Osteoblast (primary cell): ENCODE results near the gene RASSF5. TPM values are rescaled to one million over a fixed set of nuclear protein-coding genes. Genes with fewer than 3 reads are reported as not detected.

Experiments used
- DNase-seq: peaks from one replicate; pipeline ENCODE4 v3.0.0; 2011; ENCODE audit warnings: low spot score, mixed read lengths; ENCODE audit not compliant: insufficient read length; ENCODE audit errors: missing footprints
- H2AFZ ChIP-seq: 2 replicates; pipeline ENCODE4 v1.6.0; 2011; ENCODE audit warnings: mild to moderate bottlenecking, low read length
- H3K27ac ChIP-seq: 2 replicates; pipeline ENCODE4 v1.5.1; 2011; ENCODE audit warnings: mild to moderate bottlenecking, low read depth, low read length, moderate library complexity
- H3K27me3 ChIP-seq: 2 replicates; pipeline ENCODE4 v1.6.0; 2012; ENCODE audit warnings: mild to moderate bottlenecking, control low read depth, inconsistent platforms, low read length, moderate library complexity; ENCODE audit not compliant: insufficient read depth
- H3K36me3 ChIP-seq: 2 replicates; pipeline ENCODE4 v1.5.1; 2011; ENCODE audit warnings: mild to moderate bottlenecking, low read length, control low read depth, moderate library complexity; ENCODE audit not compliant: insufficient read depth
- H3K4me1 ChIP-seq: 2 replicates; pipeline ENCODE4 v1.5.1; 2011; ENCODE audit warnings: mild to moderate bottlenecking, low read length, control low read depth, moderate library complexity; ENCODE audit not compliant: insufficient read depth
- H3K4me2 ChIP-seq: 2 replicates; pipeline ENCODE4 v1.6.0; 2011; ENCODE audit warnings: mild to moderate bottlenecking, low read length; ENCODE audit not compliant: insufficient read depth
- H3K4me3 ChIP-seq: fragments of 200-600 bp; sonication (generic); 3 replicates; pipeline ENCODE4 v1.5.1; 2012; ENCODE audit warnings: mild to moderate bottlenecking, low read length, inconsistent platforms; ENCODE audit not compliant: insufficient read depth
- H3K79me2 ChIP-seq: 2 replicates; pipeline ENCODE4 v1.6.0; 2012; ENCODE audit warnings: mild to moderate bottlenecking, low read length, control low read depth, inconsistent platforms; ENCODE audit not compliant: insufficient read depth
- H3K9me3 ChIP-seq: 2 replicates; pipeline ENCODE4 v1.5.1; 2011; ENCODE audit warnings: low read depth, low read length, control low read depth
- H4K20me1 ChIP-seq: 2 replicates; pipeline ENCODE4 v1.6.0; 2012; ENCODE audit warnings: mild to moderate bottlenecking, low read length, control low read depth; ENCODE audit not compliant: insufficient read depth
- CTCF ChIP-seq: IDR thresholded peaks from 2 replicates; pipeline ENCODE4 v1.5.1; 2011; ENCODE audit warnings: mild to moderate bottlenecking, low read depth, low read length, moderate library complexity; ENCODE audit errors: extremely low read depth
- total RNA-seq: library from RNA; depleted of rRNA; stranded (reverse); fragments of >200 nt; gene quantifications from 2 replicates; pipeline ENCODE4 v1.2.3, GENCODE V29; 2012

RASSF5 gene
- total RNA-seq, 1 donor: 0.72 TPM

GRCh38 chr1:206524739-206525364 lies 17.5 kb downstream of the RASSF5 start:
- Histone ChIP-seq H3K27ac (no peak overlapping the region), H4K20me1 (no peaks in the 10 kb centered on the region), H3K4me3 (no peak overlapping the region), H3K4me2 (no peak overlapping the region), H3K9me3 (no peaks in the 10 kb centered on the region), H3K36me3 (no peaks in the 10 kb centered on the region), H3K4me1 (no peaks in the 10 kb centered on the region), H3K79me2 (no peaks in the 10 kb centered on the region), H2AFZ (no peak overlapping the region), H3K27me3 (peaks cover 3% of the 10 kb centered on the region)
- no peak for DNase-seq
- TF ChIP-seq CTCF: no peak

GRCh38 chr1:206526064-206526911 lies 19.0 kb downstream of the RASSF5 start:
- Histone ChIP-seq H3K4me1 (no peaks in the 10 kb centered on the region), H3K27ac (no peak overlapping the region), H3K4me2 (no peak overlapping the region), H3K79me2 (no peaks in the 10 kb centered on the region), H3K36me3 (no peaks in the 10 kb centered on the region), H3K9me3 (no peaks in the 10 kb centered on the region), H3K4me3 (no peak overlapping the region), H3K27me3 (peaks cover 7% of the 10 kb centered on the region), H2AFZ (no peak overlapping the region), H4K20me1 (no peaks in the 10 kb centered on the region)
- no peak for DNase-seq
- TF ChIP-seq CTCF: no peak

- H4K20me1 ChIP-seq: no peaks in the 10 kb centered on the region
- no peak for DNase-seq
Measured at GRCh38 chr1:206529425-206529824, 22.1 kb downstream of the RASSF5 start.

More at GRCh38 chr1:206529425-206529824, 22.1 kb downstream of the RASSF5 start:
- Histone ChIP-seq H3K27ac (no peak overlapping the region), H3K27me3 (peaks cover 11% of the 10 kb centered on the region), H3K9me3 (no peaks in the 10 kb centered on the region), H3K36me3 (no peaks in the 10 kb centered on the region), H3K4me3 (no peak overlapping the region), H3K4me1 (no peaks in the 10 kb centered on the region), H3K79me2 (no peaks in the 10 kb centered on the region), H3K4me2 (no peak overlapping the region), H2AFZ (no peak overlapping the region)
- TF ChIP-seq CTCF: no peak
